Endothelial cell of umbilical vein (primary cell): ENCODE data around the gene CP. TPM values are rescaled to one million over a fixed set of nuclear protein-coding genes. Genes with fewer than 3 reads are reported as not detected.

ENCODE experiments used
- BruUV-seq: library from RNA; stranded (reverse); fragments of 400-500 nt; replicated peaks from 2 replicates; lab custom pipeline; 2021; lab: Mats Ljungman, UMichigan
- CTCF ChIA-PET: fragments of 300-600, 350-600 bp; sonication (Branson Sonifier 250); formaldehyde crosslinking; loops from one replicate; lab custom pipeline; 2021; ENCODE audit warnings: antibody characterized with exemption, inconsistent platforms; lab: Charles Lee
- POLR2A ChIA-PET: fragments of 300-600, 350-600 bp; sonication (Branson Sonifier 250); formaldehyde crosslinking; loops from one replicate; lab custom pipeline; 2021; ENCODE audit warnings: antibody characterized with exemption, inconsistent platforms; lab: Charles Lee
- DNase-seq: peaks from one replicate; pipeline ENCODE4 v3.0.0-alpha.2; 2011; ENCODE audit warnings: low read depth, low spot score
- FAIRE-seq: peaks from 2 replicates; lab custom pipeline; 2011; peaks lifted over from hg19 to GRCh38; lab: Jason Lieb, UNC
- H2AFZ ChIP-seq: 2 replicates; pipeline ENCODE4 v1.6.0; 2012; ENCODE audit warnings: low read depth, low read length, control low read depth, inconsistent platforms
- H3K27ac ChIP-seq: 2 replicates; pipeline ENCODE4 v1.5.1; 2011; ENCODE audit warnings: low read depth, mild to moderate bottlenecking, control low read depth, low read length, moderate library complexity; ENCODE audit not compliant: insufficient read depth
- H3K27me3 ChIP-seq, 2 experiments: 2 replicates each; pipeline versions ENCODE4 v1.6.0 to v1.6.1; 2011; ENCODE audit warnings: low read length in 2 of 2, mixed read lengths in 1 of 2; ENCODE audit not compliant: control insufficient read depth in 2 of 2, insufficient read depth in 2 of 2
- H3K36me3 ChIP-seq, 2 experiments: 2 replicates in 1 of 2; 3 replicates in 1 of 2; pipeline ENCODE4 v1.5.1; 2011; ENCODE audit warnings: low read length in 2 of 2, mild to moderate bottlenecking in 1 of 2, moderate library complexity in 1 of 2; ENCODE audit not compliant: control insufficient read depth in 2 of 2, insufficient read depth in 2 of 2; ENCODE audit errors: extremely low read depth in 1 of 2
- H3K4me1 ChIP-seq: 3 replicates; pipeline ENCODE4 v1.5.1; 2011; ENCODE audit warnings: mild to moderate bottlenecking, low read length; ENCODE audit not compliant: control insufficient read depth, insufficient read depth; ENCODE audit errors: extremely low read depth
- H3K4me2 ChIP-seq: 2 replicates; pipeline ENCODE4 v1.6.1; 2011; ENCODE audit warnings: low read length, control low read depth, mixed read lengths; ENCODE audit not compliant: insufficient read depth
- H3K4me3 ChIP-seq, 3 experiments: fragments of 200-600 bp in 1 of 3; sonication (generic), shearing (Covaris generic) in 1 of 3; replicated peaks in 1 of 3; 2 replicates each; pipeline ENCODE4 v1.5.1; 2011 to 2016; ENCODE audit warnings: control low read depth in 3 of 3, low read length in 3 of 3, mild to moderate bottlenecking in 2 of 3, inconsistent platforms in 1 of 3, low read depth in 1 of 3, moderate library complexity in 1 of 3; ENCODE audit not compliant: insufficient read depth in 1 of 3
- H3K79me2 ChIP-seq: 2 replicates; pipeline ENCODE4 v1.6.0; 2012; ENCODE audit warnings: low read length, inconsistent platforms; ENCODE audit not compliant: control insufficient read depth, insufficient read depth
- H3K9ac ChIP-seq: replicated peaks from 2 replicates; pipeline ENCODE3; 2011; ENCODE audit warnings: low read length, control low read depth; ENCODE audit not compliant: insufficient read depth; ENCODE audit errors: extremely low read depth
- H3K9me1 ChIP-seq: replicated peaks from 3 replicates; pipeline ENCODE4 v1.6.0; 2011; ENCODE audit warnings: mild to moderate bottlenecking, low read length; ENCODE audit not compliant: control insufficient read depth, insufficient read depth; ENCODE audit errors: extremely low read depth
- H3K9me3 ChIP-seq: replicated peaks from 2 replicates; pipeline ENCODE4 v1.5.1; 2012; ENCODE audit warnings: low read length, inconsistent platforms; ENCODE audit not compliant: control insufficient read depth, insufficient read depth
- H4K20me1 ChIP-seq: replicated peaks from 2 replicates; pipeline ENCODE3; 2011; ENCODE audit warnings: mild to moderate bottlenecking, low read length; ENCODE audit not compliant: control insufficient read depth, insufficient read depth; ENCODE audit errors: extremely low read depth
- CTCF ChIP-seq, 2 donors: IDR thresholded peaks; 1 replicate in 1 of 2; 2 replicates in 1 of 2; pipeline ENCODE4 v1.5.1; 2011; ENCODE audit warnings: low read length in 2 of 2, mild to moderate bottlenecking in 2 of 2, moderate library complexity in 2 of 2, control low read depth in 1 of 2, inconsistent platforms in 1 of 2, low read depth in 1 of 2; ENCODE audit not compliant: insufficient read depth in 1 of 2; ENCODE audit errors: extremely low read depth in 1 of 2
- EZH2 ChIP-seq: IDR thresholded peaks from 2 replicates; pipeline ENCODE4 v1.6.1; 2012; ENCODE audit warnings: borderline replicate concordance, low read depth, mild to moderate bottlenecking, moderate library complexity, low read length, inconsistent platforms; ENCODE audit not compliant: severe bottlenecking
- FOS ChIP-seq: IDR thresholded peaks from 2 replicates; pipeline ENCODE4 v1.6.1; 2011; ENCODE audit warnings: mild to moderate bottlenecking, low read length, moderate library complexity, borderline replicate concordance; ENCODE audit not compliant: insufficient read depth
- GATA2 ChIP-seq: IDR thresholded peaks from 2 replicates; pipeline ENCODE4 v1.7.0; 2011; ENCODE audit warnings: low read depth, mild to moderate bottlenecking, moderate library complexity, mixed read lengths, low read length; ENCODE audit not compliant: insufficient read length, insufficient read depth
- JUN ChIP-seq: IDR thresholded peaks from 2 replicates; pipeline ENCODE4 v1.6.1; 2011; ENCODE audit warnings: borderline replicate concordance, low read depth; ENCODE audit not compliant: insufficient read length, insufficient read depth
- MYC ChIP-seq: IDR thresholded peaks from one replicate; pipeline ENCODE4 v1.6.1; 2011; ENCODE audit warnings: mild to moderate bottlenecking, low read depth, low read length
- POLR2A ChIP-seq: IDR thresholded peaks from 2 replicates; pipeline ENCODE4 v1.6.1; 2012; ENCODE audit warnings: low read depth, mild to moderate bottlenecking, control low read depth, low read length
- POLR2AphosphoS5 ChIP-seq: IDR thresholded peaks from 2 replicates; pipeline ENCODE4 v1.6.1; 2012; ENCODE audit warnings: low read depth, mild to moderate bottlenecking, control low read depth, low read length, moderate library complexity; ENCODE audit not compliant: insufficient read depth
- dilution Hi-C: fragments of 300-500 bp; cut with MboI; formaldehyde crosslinking; loops from one replicate; pipeline ENCODE4 v1.15.0; 2019; ENCODE audit warnings: low sequenced_read_pairs; ENCODE audit not compliant: extremely low pct_ligation_motif_present
- intact Hi-C: fragments of 100-400 bp; cut with micrococcal nuclease; formaldehyde crosslinking; loops from one replicate; pipeline ENCODE4 v1.10.0; 2022
- polyA plus RNA-seq, 4 experiments: library from polyadenylated mRNA; depleted of rRNA in 3 of 4; stranded (reverse) in 3 of 4; unstranded in 1 of 4; fragments of >200 nt; gene quantifications; 2 replicates each; pipeline versions ENCODE4 v1.2.1 to v1.2.3, GENCODE V29; 2011 to 2012; ENCODE audit warnings: missing spikeins in 1 of 4
- total RNA-seq: library from RNA; stranded (reverse); gene quantifications from 2 replicates; pipeline ENCODE4 v1.2.3, GENCODE V29; 2021
- TF ChIP-seq, protein P1 (sequence below): IDR thresholded peaks from 2 replicates; pipeline ENCODE4 v1.6.1; 2011; ENCODE audit not compliant: insufficient read depth, insufficient read length

Gene CP
- total and polyA plus RNA-seq, 2 donors (not counting 3 experiments of a cell fraction or from before 2014, with no cell fraction given): not detected

GRCh38 chr3:149224736-149225594, 3.3 kb upstream of the CP start:
- Histone ChIP-seq H3K4me3 (peak overlapping the region; percentile 18 to 77 (median 55)), H3K9ac (peak overlapping the region; percentile 65), H3K9me3 (no peaks in the 10 kb centered on the region), H3K36me3 (no peaks in the 10 kb centered on the region), H3K4me2 (peak overlapping the region; percentile 99), H4K20me1 (no peaks in the 10 kb centered on the region), H3K27ac (peak overlapping the region; percentile 96), H3K79me2 (no peaks in the 10 kb centered on the region), H3K4me1 (peaks cover 18% of the 10 kb centered on the region), H3K27me3 (no peaks in the 10 kb centered on the region), H2AFZ (peak overlapping the region; percentile 94), H3K9me1 (no peaks in the 10 kb centered on the region)
- peak; percentile 89 for DNase-seq
- dilution Hi-C loops: no loop called here
- TSS peak; percentile 37 for BruUV-seq
- TF ChIP-seq MYC (no peak), GATA2 (peak; percentile 91), FOS (peak; percentile 36), POLR2AphosphoS5 (peak; percentile 16)
- CTCF ChIA-PET: interaction anchor here (0.6 to 2.4 kb wide), 2 partner anchors 104 to 270 kb away, joined by 3 to 9 read pairs; no protein-coding TSS in a partner anchor
- POLR2A ChIA-PET: no interaction called here
- FAIRE-seq: peak; percentile 91
- intact Hi-C loops: loop anchor here (1.0 kb wide), 2 partner anchors 45 to 96 kb away; partner anchors contain the start of gene HPS3

DNA sequence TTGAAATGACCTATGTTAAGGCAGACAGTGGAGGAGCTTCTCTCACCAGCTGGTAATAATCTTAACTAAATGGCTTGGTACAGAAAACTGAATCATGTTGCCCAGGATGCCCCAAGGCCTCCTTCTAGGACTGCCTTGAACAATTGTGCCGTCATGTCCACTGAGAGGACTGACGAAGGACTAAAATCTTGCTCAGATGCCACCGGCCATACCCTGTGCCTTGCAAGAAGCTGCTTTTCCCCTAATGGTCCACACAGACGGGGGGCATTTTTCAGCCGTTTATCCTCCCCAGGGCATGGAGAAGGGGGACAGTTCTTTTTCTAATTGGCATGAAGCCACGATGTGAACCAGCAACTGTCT, 1.8 kb upstream of the CP start:
- intact Hi-C loops (no loop called here), dilution Hi-C loops (no loop called here)
- ChIA-PET POLR2A (interaction anchor here (0.6 kb wide), 1 partner anchor 268 kb away, joined by 4 read pairs; no protein-coding TSS in a partner anchor), CTCF (interaction anchor here (2.4 kb wide), 1 partner anchor 103 kb away, joined by 9 read pairs; no protein-coding TSS in a partner anchor)
- H3K36me3 ChIP-seq: no peaks in the 10 kb centered on the region
- no peak overlapping the region for H3K4me3 ChIP-seq
- no peaks in the 10 kb centered on the region for H4K20me1 ChIP-seq
- no peak overlapping the region for H3K27ac ChIP-seq
- BruUV-seq: no TSS peak
- H3K4me1 ChIP-seq: peaks cover 18% of the 10 kb centered on the region
- H3K27me3 ChIP-seq: no peaks in the 10 kb centered on the region
- no peak overlapping the region for H3K4me2 ChIP-seq
- H3K9me1 ChIP-seq: no peaks in the 10 kb centered on the region
- no peak overlapping the region for H3K9ac ChIP-seq
- no peak overlapping the region for H2AFZ ChIP-seq
- TF ChIP-seq GATA2 (no peak), POLR2A (no peak), FOS (no peak), CTCF (IDR thresholded peaks at IDR 0.05; ENCODE audit: extremely low read depth in 1 of 2, insufficient read depth in 1 of 2, low read depth in 1 of 2, low read length in 2 of 2) (no peak), MYC (no peak), POLR2AphosphoS5 (no peak), EZH2 (no peak), JUN (no peak)
- TF ChIP-seq, protein P1, sequence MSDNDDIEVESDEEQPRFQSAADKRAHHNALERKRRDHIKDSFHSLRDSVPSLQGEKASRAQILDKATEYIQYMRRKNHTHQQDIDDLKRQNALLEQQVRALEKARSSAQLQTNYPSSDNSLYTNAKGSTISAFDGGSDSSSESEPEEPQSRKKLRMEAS: no peak
- no peak for DNase-seq
- no peak for FAIRE-seq
- H3K9me3 ChIP-seq: no peaks in the 10 kb centered on the region
- no peaks in the 10 kb centered on the region for H3K79me2 ChIP-seq
